ENCODE measurements around the gene COPB2. TPM values are rescaled to one million over a fixed set of nuclear protein-coding genes. Genes with fewer than 3 reads are reported as not detected.
"Not testable (repeated sequence)": the region's sequence is repeated elsewhere in the genome, so short reads cannot be mapped to it uniquely, and the experiment has no call there.

COPB2 gene
- total RNA-seq, 1 donor from 2014 or later = 171 TPM

DNA sequence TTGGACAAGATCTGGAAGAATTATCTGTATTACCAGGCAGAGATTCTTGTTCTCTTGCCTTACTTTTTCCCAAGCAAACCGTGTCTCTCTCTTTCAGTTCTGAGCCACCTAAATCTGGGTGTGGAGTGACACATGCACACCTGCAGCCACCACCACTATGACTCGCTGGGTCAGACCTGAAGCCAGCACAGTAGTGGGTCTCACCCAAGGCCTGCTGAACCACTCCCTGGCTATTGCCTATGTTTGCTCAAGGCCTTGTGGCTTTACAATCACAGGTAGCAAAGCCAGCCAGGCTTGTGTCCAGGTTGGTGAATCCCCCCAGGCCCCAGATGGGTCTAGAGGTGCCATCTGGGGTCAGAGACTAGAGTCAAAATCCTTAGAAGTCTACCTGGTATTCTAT, 28.7 kb upstream of the COPB2 start:
- DNase-seq (ENCODE audit: low read depth) (peak; percentile 58), FAIRE-seq (no peak)
- Histone ChIP-seq H3K4me3 (ENCODE audit: low read depth, low read length) (no peak overlapping the region), H3K36me3 (ENCODE audit: control insufficient read depth, insufficient read depth, low read length) (no peaks in the 10 kb centered on the region), H3K27me3 (ENCODE audit: control insufficient read depth, insufficient read depth, low read length) (no peaks in the 10 kb centered on the region)
- TF ChIP-seq, protein P1, sequence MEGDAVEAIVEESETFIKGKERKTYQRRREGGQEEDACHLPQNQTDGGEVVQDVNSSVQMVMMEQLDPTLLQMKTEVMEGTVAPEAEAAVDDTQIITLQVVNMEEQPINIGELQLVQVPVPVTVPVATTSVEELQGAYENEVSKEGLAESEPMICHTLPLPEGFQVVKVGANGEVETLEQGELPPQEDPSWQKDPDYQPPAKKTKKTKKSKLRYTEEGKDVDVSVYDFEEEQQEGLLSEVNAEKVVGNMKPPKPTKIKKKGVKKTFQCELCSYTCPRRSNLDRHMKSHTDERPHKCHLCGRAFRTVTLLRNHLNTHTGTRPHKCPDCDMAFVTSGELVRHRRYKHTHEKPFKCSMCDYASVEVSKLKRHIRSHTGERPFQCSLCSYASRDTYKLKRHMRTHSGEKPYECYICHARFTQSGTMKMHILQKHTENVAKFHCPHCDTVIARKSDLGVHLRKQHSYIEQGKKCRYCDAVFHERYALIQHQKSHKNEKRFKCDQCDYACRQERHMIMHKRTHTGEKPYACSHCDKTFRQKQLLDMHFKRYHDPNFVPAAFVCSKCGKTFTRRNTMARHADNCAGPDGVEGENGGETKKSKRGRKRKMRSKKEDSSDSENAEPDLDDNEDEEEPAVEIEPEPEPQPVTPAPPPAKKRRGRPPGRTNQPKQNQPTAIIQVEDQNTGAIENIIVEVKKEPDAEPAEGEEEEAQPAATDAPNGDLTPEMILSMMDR (IDR thresholded peaks at IDR 0.05; ENCODE audit: insufficient read depth, low read length, severe bottlenecking) = no peak

DNA sequence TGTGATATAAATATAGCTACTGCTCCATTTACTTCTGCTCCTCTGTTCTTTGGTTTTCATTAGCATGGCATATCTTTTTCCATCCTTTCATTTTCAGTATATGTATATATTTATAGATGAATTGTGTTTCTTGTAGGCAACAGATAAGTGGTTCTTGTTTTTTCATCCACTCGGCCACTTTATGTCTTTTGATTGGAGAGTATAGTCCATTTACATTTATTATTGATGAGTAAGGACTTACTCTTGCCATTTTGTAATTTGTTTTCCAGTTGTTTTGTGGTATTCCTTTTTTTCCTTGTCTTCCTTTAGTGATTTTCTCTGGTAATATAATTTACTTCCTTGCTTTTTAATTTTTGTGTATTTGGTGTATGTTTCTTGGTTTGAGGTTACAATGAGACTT, 26.8 kb upstream of the COPB2 start:
- TF ChIP-seq, protein P1 (IDR thresholded peaks at IDR 0.05; ENCODE audit: insufficient read depth, low read length, severe bottlenecking) = no peak
- H3K27me3 ChIP-seq (ENCODE audit: control insufficient read depth, insufficient read depth, low read length) = no peaks in the 10 kb centered on the region
- no peaks in the 10 kb centered on the region for H3K36me3 ChIP-seq (ENCODE audit: control insufficient read depth, insufficient read depth, low read length)
- H3K4me3 ChIP-seq (ENCODE audit: low read depth, low read length) = no peak overlapping the region
- FAIRE-seq = no peak
- DNase-seq (ENCODE audit: low read depth) = no peak

DNA sequence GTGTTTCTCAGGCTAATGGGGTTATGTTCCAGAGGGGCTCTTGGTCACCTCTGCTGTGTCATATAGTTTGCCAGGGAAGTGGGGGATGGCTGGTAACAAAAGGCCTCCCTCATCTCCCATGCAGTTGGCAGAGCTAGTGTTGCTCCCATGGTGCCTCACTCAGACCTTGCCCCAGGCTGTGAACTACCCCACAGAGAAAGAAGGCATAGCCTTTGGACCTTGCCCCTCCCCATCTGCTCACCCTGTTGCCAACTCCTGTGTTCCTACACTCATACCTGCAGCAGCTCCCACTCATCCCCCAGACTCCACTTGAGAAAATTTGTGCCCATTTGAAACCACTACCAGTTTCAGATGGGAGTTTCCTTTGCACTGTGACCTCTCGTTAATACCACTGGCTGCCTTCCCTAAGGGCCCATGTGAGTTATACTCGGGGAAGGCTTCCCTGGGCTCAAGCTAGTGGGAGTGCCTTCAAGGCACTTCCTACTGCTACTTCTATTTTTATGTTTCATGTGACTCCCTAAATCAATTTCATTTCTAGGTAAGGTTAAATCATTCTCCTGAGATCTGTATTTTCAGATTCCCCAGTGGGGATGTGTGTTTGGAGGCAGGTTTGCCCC, 25.3 kb upstream of the COPB2 start:
- TF ChIP-seq, protein P1 (IDR thresholded peaks at IDR 0.05; ENCODE audit: insufficient read depth, low read length, severe bottlenecking) = no peak
- H3K4me3 ChIP-seq (ENCODE audit: low read depth, low read length) = no peak overlapping the region
- H3K36me3 ChIP-seq (ENCODE audit: control insufficient read depth, insufficient read depth, low read length) = no peaks in the 10 kb centered on the region
- no peak for DNase-seq (ENCODE audit: low read depth)
- peak; percentile 52 for FAIRE-seq
- no peaks in the 10 kb centered on the region for H3K27me3 ChIP-seq (ENCODE audit: control insufficient read depth, insufficient read depth, low read length)

DNA sequence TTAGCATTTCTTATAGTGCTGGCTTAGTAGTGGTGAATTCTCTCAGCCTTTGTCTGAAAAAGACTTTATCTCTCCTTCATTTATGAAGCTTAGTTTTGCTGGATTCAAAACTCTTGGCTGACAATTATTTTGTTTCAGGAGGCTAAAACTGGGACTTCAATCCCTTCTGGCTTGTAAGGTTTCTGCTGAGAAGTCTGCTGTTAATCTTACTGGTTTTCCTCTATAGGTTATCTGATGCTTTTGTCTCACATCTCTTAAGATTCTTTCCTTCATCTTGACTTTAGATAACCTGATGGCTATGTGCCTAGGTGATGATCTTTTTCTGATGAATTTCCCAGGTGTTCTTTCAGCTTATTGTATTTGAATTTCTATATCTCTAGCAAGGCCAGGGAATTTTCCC, 23.4 kb upstream of the COPB2 start:
- not testable (repeated sequence) for DNase-seq (ENCODE audit: low read depth); H3K27me3 ChIP-seq (ENCODE audit: control insufficient read depth, insufficient read depth, low read length); H3K4me3 ChIP-seq (ENCODE audit: low read depth, low read length); FAIRE-seq; H3K36me3 ChIP-seq (ENCODE audit: control insufficient read depth, insufficient read depth, low read length)

DNA sequence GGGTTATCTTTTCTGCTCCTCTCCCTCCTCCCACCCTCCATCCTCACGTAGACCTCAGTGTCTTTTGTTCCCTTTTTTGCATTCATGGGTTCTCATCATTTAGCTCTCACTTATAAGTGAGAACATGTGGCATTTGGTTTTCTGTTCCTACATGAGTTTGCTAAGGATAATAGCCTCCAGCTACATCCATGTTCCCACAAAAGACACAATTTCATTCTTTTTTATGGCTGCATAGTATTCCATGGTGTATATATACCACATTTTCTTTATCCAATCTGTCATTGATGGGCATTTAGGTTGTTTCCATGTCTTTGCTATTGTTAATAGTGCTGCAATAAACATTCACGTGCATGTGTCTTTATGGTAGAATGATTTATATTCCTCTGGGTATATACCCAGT, 11.7 kb upstream of the COPB2 start:
- H3K36me3 ChIP-seq (ENCODE audit: control insufficient read depth, insufficient read depth, low read length); H3K27me3 ChIP-seq (ENCODE audit: control insufficient read depth, insufficient read depth, low read length); H3K4me3 ChIP-seq (ENCODE audit: low read depth, low read length); FAIRE-seq; DNase-seq (ENCODE audit: low read depth): not testable (repeated sequence)

DNA sequence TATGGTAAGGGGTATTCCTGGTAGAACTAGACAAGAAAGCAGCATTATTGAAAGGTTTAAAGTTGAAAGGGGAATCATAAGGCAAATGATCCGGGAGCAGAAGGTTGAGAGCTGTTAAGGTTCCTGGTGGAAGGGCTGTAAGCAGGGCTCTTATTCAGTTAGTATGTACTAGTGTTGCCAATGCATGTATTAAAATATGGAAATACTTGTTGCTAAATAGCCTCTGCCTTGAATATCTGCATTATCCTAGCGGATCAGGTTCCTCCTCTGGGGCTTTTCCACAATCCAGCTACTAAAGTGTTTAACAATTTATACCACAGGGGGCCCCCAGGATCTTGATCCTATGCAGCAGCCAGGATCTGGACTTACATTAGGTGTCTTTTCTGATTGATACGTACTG, 7.3 kb upstream of the COPB2 start:
- FAIRE-seq = no peak
- Histone ChIP-seq H3K4me3 (ENCODE audit: low read depth, low read length) (no peak overlapping the region), H3K27me3 (ENCODE audit: control insufficient read depth, insufficient read depth, low read length) (no peaks in the 10 kb centered on the region)

More for the DNA sequence above, 7.3 kb upstream of the COPB2 start:
- H3K36me3 ChIP-seq (ENCODE audit: control insufficient read depth, insufficient read depth, low read length) = no peaks in the 10 kb centered on the region
- TF ChIP-seq, protein P1 (IDR thresholded peaks at IDR 0.05; ENCODE audit: insufficient read depth, low read length, severe bottlenecking) = no peak
- no peak for DNase-seq (ENCODE audit: low read depth)
